Spleen (tissue), 11 donors: ENCODE results near the gene RTCA. TPM values are rescaled to one million over a fixed set of nuclear protein-coding genes. Genes with fewer than 3 reads are reported as not detected.

Experiments used
- DNase-seq: peaks from one replicate; pipeline ENCODE4 v3.0.0-alpha.2; 2020
- H3K27ac ChIP-seq, 8 donors: fragments of 200-600 bp; sonication (generic) in 7 of 8; 1 replicate in 4 of 8; 2 replicates in 4 of 8; pipeline versions ENCODE4 v1.5.0 to v1.8.0; 2016 to 2021; ENCODE audit warnings: inconsistent platforms in 4 of 8, mild to moderate bottlenecking in 4 of 8, moderate library complexity in 1 of 8
- H3K27me3 ChIP-seq, 7 donors: fragments of 200-600 bp; sonication (generic) in 6 of 7; replicated peaks in 1 of 7; 1 replicate in 4 of 7; 2 replicates in 3 of 7; pipeline versions ENCODE4 v1.5.0 to v1.8.0; 2016 to 2021; ENCODE audit warnings: inconsistent platforms in 3 of 7, mild to moderate bottlenecking in 1 of 7
- H3K36me3 ChIP-seq, 6 donors: fragments of 200-600 bp; sonication (generic) in 5 of 6; 1 replicate in 4 of 6; 2 replicates in 2 of 6; pipeline versions ENCODE4 v1.5.0 to v1.8.0; 2016 to 2021; ENCODE audit warnings: inconsistent platforms in 2 of 6
- H3K4me1 ChIP-seq, 6 donors: fragments of 200-600 bp; sonication (generic) in 5 of 6; 1 replicate in 3 of 6; 2 replicates in 3 of 6; pipeline versions ENCODE4 v1.5.0 to v1.8.0; 2016 to 2021; ENCODE audit warnings: inconsistent platforms in 3 of 6
- H3K4me3 ChIP-seq, 8 donors: fragments of 200-600 bp; sonication (generic) in 7 of 8; 1 replicate in 4 of 8; 2 replicates in 4 of 8; pipeline versions ENCODE4 v1.5.0 to v1.8.0; 2016 to 2021; ENCODE audit warnings: inconsistent platforms in 4 of 8, mild to moderate bottlenecking in 4 of 8, moderate library complexity in 2 of 8
- H3K9me3 ChIP-seq, 8 donors: fragments of 200-600 bp; sonication (generic) in 7 of 8; 1 replicate in 4 of 8; 2 replicates in 4 of 8; pipeline versions ENCODE4 v1.5.0 to v1.8.0; 2016 to 2021; ENCODE audit warnings: inconsistent platforms in 4 of 8
- POLR2A ChIP-seq, 3 donors: fragments of 450-650 bp; IDR thresholded peaks; one replicate each; pipeline ENCODE4 v1.5.1; 2017; ENCODE audit warnings: antibody characterized with exemption in 3 of 3, mild to moderate bottlenecking in 1 of 3
- POLR2AphosphoS5 ChIP-seq, 3 donors: sonication (generic); formaldehyde crosslinking; IDR thresholded peaks; one replicate each; pipeline ENCODE4 v1.5.1; 2017; ENCODE audit warnings: antibody characterized with exemption in 3 of 3
- WGBS, 5 donors: extraction: QIAGEN DNeasy Blood & Tissue Kit in 3 of 5; methylation state at CpG; one replicate each; pipeline versions ENCODE4 v1.1.5 to v1.1.7; 2013 to 2018; 5-methylcytosine and 5-hydroxymethylcytosine counted together
- intact Hi-C: fragments of 100-400 bp; cut with DNase I; formaldehyde crosslinking; loops from one replicate; pipeline ENCODE4 v1.15.0; 2023; ENCODE audit warnings: low total_unique reads
- polyA plus RNA-seq, 3 donors: library from polyadenylated mRNA; stranded (reverse); fragments of 200-250 nt; gene quantifications; one replicate each; pipeline ENCODE4 v1.2.1, GENCODE V29; 2013
- total RNA-seq, 7 donors: library from RNA; depleted of rRNA in 3 of 7; stranded (reverse); fragments of >200 nt in 3 of 7; fragmentation: NEBNext Ultra II Directional in 4 of 7; extraction: Animal tissue kit (Norgen Biotek cat#: 25700) in 4 of 7; gene quantifications; one replicate each; pipeline versions ENCODE4 v1.1.0 to v1.2.1, GENCODE V29; 2016 to 2021
- TF ChIP-seq, protein P1 (sequence below), 11 experiments: fragments of 200-600 bp in 7 of 11; fragments of 450-650 bp in 4 of 11; sonication (generic) in 4 of 11; IDR thresholded peaks in 8 of 11; conservative IDR thresholded peaks in 3 of 11; 1 replicate in 7 of 11; 2 replicates in 4 of 11; pipeline versions ENCODE4 v1.4.0 to v1.8.0; 2016 to 2021; ENCODE audit warnings: antibody characterized with exemption in 11 of 11, inconsistent platforms in 4 of 11, mild to moderate bottlenecking in 1 of 11
- donor health status: healthy with polysubstance abuse.
- donor health status: DM: no; HTN: no; CAD: no; lungs with moderate emphysema.
- donor health status: DM: no; HTN: no; CAD: no.
- donor health status: Bipolar disorder and iron deficiency.
- donor health status: healthy.
- donor health status: DM: no; HTN: no; CAD: no.
- donor health status: DM: yes; HTN: yes; CAD: no.

RTCA gene
- total and polyA plus RNA-seq, 10 donors, result 19.7 to 42.6 (median 30.0) TPM

DNA sequence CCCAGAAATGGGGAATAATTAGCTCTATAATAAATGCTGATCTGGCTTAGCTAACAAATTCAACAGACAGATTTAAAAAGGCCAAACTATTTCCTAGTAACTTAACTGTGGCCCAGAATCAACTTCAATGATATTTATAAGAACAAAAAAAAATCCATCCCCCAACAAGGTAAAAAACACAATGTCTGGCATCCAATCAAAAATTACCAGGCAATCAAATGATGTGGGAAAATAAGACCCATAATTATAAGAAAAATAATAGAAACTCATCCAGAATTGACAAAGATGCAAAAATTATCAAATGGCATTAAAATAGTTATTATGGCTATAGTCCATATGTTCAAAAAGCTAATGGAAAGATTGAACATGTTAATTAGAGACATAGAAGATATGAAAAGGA, 43.8 kb downstream of the RTCA start:
- H3K4me3 ChIP-seq, result no peak overlapping the region
- no peaks in the 10 kb centered on the region for H3K4me1 ChIP-seq
- H3K27ac ChIP-seq, result no peak overlapping the region
- TF ChIP-seq, protein P1, sequence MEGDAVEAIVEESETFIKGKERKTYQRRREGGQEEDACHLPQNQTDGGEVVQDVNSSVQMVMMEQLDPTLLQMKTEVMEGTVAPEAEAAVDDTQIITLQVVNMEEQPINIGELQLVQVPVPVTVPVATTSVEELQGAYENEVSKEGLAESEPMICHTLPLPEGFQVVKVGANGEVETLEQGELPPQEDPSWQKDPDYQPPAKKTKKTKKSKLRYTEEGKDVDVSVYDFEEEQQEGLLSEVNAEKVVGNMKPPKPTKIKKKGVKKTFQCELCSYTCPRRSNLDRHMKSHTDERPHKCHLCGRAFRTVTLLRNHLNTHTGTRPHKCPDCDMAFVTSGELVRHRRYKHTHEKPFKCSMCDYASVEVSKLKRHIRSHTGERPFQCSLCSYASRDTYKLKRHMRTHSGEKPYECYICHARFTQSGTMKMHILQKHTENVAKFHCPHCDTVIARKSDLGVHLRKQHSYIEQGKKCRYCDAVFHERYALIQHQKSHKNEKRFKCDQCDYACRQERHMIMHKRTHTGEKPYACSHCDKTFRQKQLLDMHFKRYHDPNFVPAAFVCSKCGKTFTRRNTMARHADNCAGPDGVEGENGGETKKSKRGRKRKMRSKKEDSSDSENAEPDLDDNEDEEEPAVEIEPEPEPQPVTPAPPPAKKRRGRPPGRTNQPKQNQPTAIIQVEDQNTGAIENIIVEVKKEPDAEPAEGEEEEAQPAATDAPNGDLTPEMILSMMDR (IDR thresholded peaks at IDR 0.05 in 8 of 11, conservative IDR thresholded peaks at IDR 0.05 in 3 of 11), result no peak
- TF ChIP-seq POLR2A (IDR thresholded peaks at IDR 0.05) (no peak), POLR2AphosphoS5 (IDR thresholded peaks at IDR 0.05) (no peak)
- H3K9me3 ChIP-seq, result peaks cover 0 to 12% (median 8%) of the 10 kb centered on the region in 8 donors
- no peaks in the 10 kb centered on the region for H3K36me3 ChIP-seq
- DNase-seq, result no peak
- no peaks in the 10 kb centered on the region for H3K27me3 ChIP-seq
- intact Hi-C loops, result no loop called here

DNA sequence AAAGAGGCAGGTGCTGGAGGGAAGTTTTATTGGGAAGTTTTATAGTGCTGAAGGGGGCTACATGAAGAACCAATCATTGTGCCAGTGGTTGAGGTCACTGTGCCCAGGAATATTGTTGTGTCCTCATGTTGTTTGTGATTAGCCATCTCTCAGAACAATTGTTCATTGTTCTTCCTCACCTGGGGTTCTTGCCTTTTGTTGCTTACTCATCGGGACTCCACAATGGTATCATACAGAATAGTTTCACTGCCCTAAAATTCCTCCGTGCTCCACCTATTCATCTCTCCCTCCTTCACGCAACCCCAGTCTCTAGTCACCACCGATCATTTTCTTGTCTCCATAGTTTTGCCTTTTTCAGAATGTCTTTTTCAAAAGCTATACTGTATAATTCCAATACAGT, 47.4 kb downstream of the RTCA start:
- Histone ChIP-seq H3K4me3 (no peak overlapping the region), H3K4me1 (no peaks in the 10 kb centered on the region), H3K27ac (no peak overlapping the region), H3K9me3 (peaks cover 0 to 39% (median 32%) of the 10 kb centered on the region in 8 donors), H3K36me3 (no peaks in the 10 kb centered on the region), H3K27me3 (no peaks in the 10 kb centered on the region)
- intact Hi-C loops, result no loop called here
- no peak for DNase-seq
- TF ChIP-seq, protein P1 (IDR thresholded peaks at IDR 0.05 in 8 of 11, conservative IDR thresholded peaks at IDR 0.05 in 3 of 11), result no peak
- TF ChIP-seq POLR2A (IDR thresholded peaks at IDR 0.05) (no peak), POLR2AphosphoS5 (IDR thresholded peaks at IDR 0.05) (no peak)
- WGBS, 5 donors, result 87 to 92% (median 90%) methylated on average over 4 of the region's 4 CpGs

DNA sequence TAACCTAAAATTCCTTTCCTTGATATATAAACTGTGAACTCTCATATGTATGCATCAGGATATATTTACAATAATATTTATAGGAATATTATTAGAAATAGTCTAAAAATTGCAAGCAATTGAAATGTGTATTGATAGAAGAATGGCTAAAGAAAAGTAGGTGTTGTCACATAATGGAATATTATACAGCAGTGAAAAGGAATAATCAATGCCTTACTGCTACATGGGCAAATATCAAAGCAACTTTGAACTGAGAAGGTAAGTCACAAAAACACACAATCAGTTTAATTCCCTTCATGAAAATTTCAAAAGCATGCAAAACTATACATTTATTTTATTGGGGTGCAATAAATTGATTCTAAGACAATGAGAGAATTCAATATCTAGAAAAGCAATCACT, 50.6 kb downstream of the RTCA start:
- no peak for DNase-seq
- no peaks in the 10 kb centered on the region for H3K27me3 ChIP-seq
- no peak for TF ChIP-seq POLR2AphosphoS5 (IDR thresholded peaks at IDR 0.05)
- TF ChIP-seq, protein P1 (IDR thresholded peaks at IDR 0.05 in 8 of 11, conservative IDR thresholded peaks at IDR 0.05 in 3 of 11), result no peak
- TF ChIP-seq POLR2A (IDR thresholded peaks at IDR 0.05), result no peak
- H3K9me3 ChIP-seq, result peaks cover 0 to 51% (median 43%) of the 10 kb centered on the region in 8 donors
- H3K4me3 ChIP-seq, result no peak overlapping the region
- no peak overlapping the region for H3K27ac ChIP-seq
- H3K4me1 ChIP-seq, result no peaks in the 10 kb centered on the region
- intact Hi-C loops, result no loop called here
- H3K36me3 ChIP-seq, result no peaks in the 10 kb centered on the region

DNA sequence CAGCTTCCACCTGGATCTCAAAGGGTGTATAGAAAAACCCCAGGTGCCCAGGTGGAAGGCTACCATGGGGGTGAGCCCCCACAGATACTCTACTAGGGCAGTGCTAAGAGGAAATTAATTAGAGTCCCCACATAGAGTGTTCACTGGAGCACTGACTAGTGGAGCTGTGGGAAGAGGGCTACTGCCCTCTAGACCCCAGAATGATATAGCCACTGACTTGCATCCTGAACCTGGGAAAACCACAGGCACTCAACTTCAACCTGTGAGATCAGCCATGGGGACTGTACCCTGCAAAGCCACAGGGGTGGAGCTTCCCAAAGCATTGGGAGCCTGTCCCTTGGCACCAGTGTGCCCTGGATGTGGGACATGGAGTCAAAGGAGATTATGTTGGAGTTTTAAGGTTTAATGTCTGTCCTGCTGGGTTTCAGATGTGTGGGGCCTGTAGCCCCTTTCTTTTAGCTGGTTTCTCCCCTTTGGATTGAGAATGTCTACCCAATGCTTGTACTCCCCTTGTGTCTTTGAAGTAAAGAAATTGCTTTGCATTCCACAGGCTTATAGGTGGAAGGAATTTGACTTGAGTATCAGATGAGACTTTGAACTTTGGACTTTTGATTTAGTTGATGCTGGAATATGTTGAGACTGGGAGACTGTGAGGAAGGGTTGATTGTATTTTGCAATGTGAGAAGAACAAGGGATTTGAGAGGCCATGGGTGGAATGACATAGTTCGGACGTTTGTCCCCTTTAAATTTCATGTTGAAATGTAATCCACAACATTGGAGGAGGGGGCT, 54.5 kb downstream of the RTCA start:
- 90 to 98% (median 92%) methylated on average over 2 of the region's 2 CpGs for WGBS, 5 donors
- intact Hi-C loops, result no loop called here

More for the DNA sequence above, 54.5 kb downstream of the RTCA start:
- H3K4me1 ChIP-seq, result no peaks in the 10 kb centered on the region
- no peak for DNase-seq
- TF ChIP-seq POLR2AphosphoS5 (IDR thresholded peaks at IDR 0.05), result no peak
- H3K27ac ChIP-seq, result no peak overlapping the region
- H3K27me3 ChIP-seq, result no peaks in the 10 kb centered on the region
- H3K4me3 ChIP-seq, result no peak overlapping the region
- no peaks in the 10 kb centered on the region for H3K36me3 ChIP-seq
- peaks cover 0 to 49% (median 40%) of the 10 kb centered on the region in 8 donors for H3K9me3 ChIP-seq
